H1 (cell line): ENCODE measurements around the gene CDKL1. TPM values are rescaled to one million over a fixed set of nuclear protein-coding genes. Genes with fewer than 3 reads are reported as not detected.

Experiments used
- BACH1 ChIP-seq: IDR thresholded peaks from 2 replicates; pipeline ENCODE4 v1.6.1; 2012; ENCODE audit warnings: low read length, improper control_type of control experiment
- CBX8 ChIP-seq: fragments of 300-800, 300-1000 bp; sonication (generic); IDR thresholded peaks from 2 replicates; pipeline ENCODE4 v1.7.1; 2016; ENCODE audit warnings: low read depth, low read length, borderline replicate concordance
- CTCF ChIP-seq, 3 experiments: IDR thresholded peaks; 1 replicate in 2 of 3; 2 replicates in 1 of 3; pipeline versions ENCODE4 v1.5.1 to v1.6.1; 2011; ENCODE audit warnings: low read length in 3 of 3, mild to moderate bottlenecking in 3 of 3, inconsistent platforms in 2 of 3, low read depth in 1 of 3, moderate library complexity in 1 of 3; ENCODE audit not compliant: insufficient read depth in 1 of 3; ENCODE audit errors: control extremely low read depth in 1 of 3
- EP300 ChIP-seq, 2 experiments: IDR thresholded peaks; 1 replicate in 1 of 2; 2 replicates in 1 of 2; pipeline ENCODE4 v1.6.1; 2011 to 2012; ENCODE audit warnings: low read depth in 2 of 2, low read length in 2 of 2, mild to moderate bottlenecking in 2 of 2, borderline replicate concordance in 1 of 2, inconsistent platforms in 1 of 2, moderate library complexity in 1 of 2
- EZH2 ChIP-seq: fragments of 200-600 bp; sonication (generic); IDR thresholded peaks from 2 replicates; pipeline ENCODE4 v1.7.1; 2012; ENCODE audit warnings: low read depth, mild to moderate bottlenecking, moderate library complexity, low read length, inconsistent platforms; ENCODE audit not compliant: severe bottlenecking
- KDM1A ChIP-seq: fragments of 200-600, 300-600 bp; sonication (generic); IDR thresholded peaks from 2 replicates; pipeline ENCODE4 v1.7.1; 2016; ENCODE audit warnings: mild to moderate bottlenecking, low read length, borderline replicate concordance
- RFX5 ChIP-seq: IDR thresholded peaks from 2 replicates; pipeline ENCODE4 v1.6.1; 2011; ENCODE audit warnings: low read depth, low read length, improper control_type of control experiment, borderline replicate concordance
- SUZ12 ChIP-seq: fragments of 200-600 bp; sonication (generic); IDR thresholded peaks from 2 replicates; pipeline ENCODE4 v1.6.1; 2012; ENCODE audit warnings: mild to moderate bottlenecking, inconsistent platforms, low read length, moderate library complexity, mixed read lengths
- TCF12 ChIP-seq: IDR thresholded peaks from 2 replicates; pipeline ENCODE4 v1.6.1; 2011; ENCODE audit warnings: low read depth, mild to moderate bottlenecking, low read length
- TEAD4 ChIP-seq: IDR thresholded peaks from 2 replicates; pipeline ENCODE4 v1.6.1; 2012; ENCODE audit warnings: low read depth, low read length, inconsistent platforms, mixed read lengths
- polyA plus RNA-seq, 7 experiments: library from polyadenylated mRNA; depleted of rRNA in 3 of 7; stranded (reverse) in 5 of 7; unstranded in 2 of 7; fragments of >200 nt in 5 of 7; fragments of 200-250 nt in 2 of 7; gene quantifications; 1 replicate in 5 of 7; 2 replicates in 1 of 7; 4 replicates in 1 of 7; pipeline versions ENCODE4 v1.2.1 to v1.2.3, GENCODE V29; 2011 to 2013; ENCODE audit warnings: missing spikeins in 2 of 7, mixed read lengths in 2 of 7
- total RNA-seq: library from RNA; stranded (reverse); fragmentation: NEBNext Ultra II Directional; extraction: Animal tissue kit (Norgen Biotek cat#: 25700); gene quantifications from 2 replicates; pipeline ENCODE4 v1.2.1, GENCODE V29; 2021

CDKL1 gene
- total and polyA plus RNA-seq, 2 of the 8 experiments (the other 6 are each of a cell fraction or from before 2014, with no cell fraction given), result 1.2 to 2.2 TPM

- TF ChIP-seq SUZ12 (no peak), KDM1A (no peak), TCF12 (no peak), EP300 (IDR thresholded peaks at IDR 0.05; ENCODE audit: borderline replicate concordance in 1 of 2, low read depth in 2 of 2, low read length in 2 of 2) (no peak), RFX5 (no peak), TEAD4 (no peak), CBX8 (no peak), EZH2 (no peak), BACH1 (no peak), CTCF (IDR thresholded peaks at IDR 0.05; ENCODE audit: control extremely low read depth in 1 of 3, insufficient read depth in 1 of 3, low read depth in 1 of 3, low read length in 3 of 3) (peak in 2 of 3 experiments; percentile 25 to 52; a peak in 3 of 4 replicates)
These were observed 8.3 kb downstream of the CDKL1 start (continued) for GRCh38 chr14:50388256-50388931.
